GM19240 (cell line): Measurements from ENCODE around the gene FOSL2.

Experiments used
- DNase-seq: peaks from one replicate; pipeline ENCODE4 v3.0.0; 2011; ENCODE audit warnings: low spot score; ENCODE audit not compliant: insufficient read length

FOSL2 gene

DNA sequence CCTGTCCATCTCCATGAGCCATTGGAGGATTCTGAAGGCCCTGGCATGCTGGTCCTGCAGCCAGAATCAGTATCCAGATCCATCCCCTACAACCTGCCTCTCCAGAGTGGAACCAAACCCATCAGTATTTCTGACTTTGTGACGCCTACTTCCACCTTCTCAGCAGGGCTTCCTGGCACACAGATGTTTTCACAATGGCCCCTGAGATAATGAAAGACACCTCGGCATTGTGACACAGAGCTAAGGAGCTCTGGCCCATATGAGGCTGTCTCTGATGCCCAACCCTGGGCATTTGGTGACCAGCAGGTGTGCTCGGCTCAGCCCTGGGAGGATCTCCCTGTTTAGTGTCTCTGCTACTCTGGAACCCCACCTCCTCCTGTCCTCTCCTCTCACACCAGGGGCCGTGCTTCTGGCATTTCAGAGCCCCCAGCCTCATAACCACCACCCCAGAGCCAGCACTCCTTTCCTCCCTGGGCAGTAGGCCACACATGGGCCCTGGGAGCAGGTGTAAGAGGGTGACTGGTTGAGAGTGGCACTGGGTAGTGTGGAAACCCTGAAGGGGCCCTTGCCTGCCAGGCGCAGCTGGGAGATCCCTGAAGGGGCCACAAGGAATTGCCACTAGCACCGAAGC, 38.2 kb downstream of the FOSL2 start:
- no peak for DNase-seq

GRCh38 chr2:28431741-28432140, 39.1 kb downstream of the FOSL2 start:
- no peak for DNase-seq

DNA sequence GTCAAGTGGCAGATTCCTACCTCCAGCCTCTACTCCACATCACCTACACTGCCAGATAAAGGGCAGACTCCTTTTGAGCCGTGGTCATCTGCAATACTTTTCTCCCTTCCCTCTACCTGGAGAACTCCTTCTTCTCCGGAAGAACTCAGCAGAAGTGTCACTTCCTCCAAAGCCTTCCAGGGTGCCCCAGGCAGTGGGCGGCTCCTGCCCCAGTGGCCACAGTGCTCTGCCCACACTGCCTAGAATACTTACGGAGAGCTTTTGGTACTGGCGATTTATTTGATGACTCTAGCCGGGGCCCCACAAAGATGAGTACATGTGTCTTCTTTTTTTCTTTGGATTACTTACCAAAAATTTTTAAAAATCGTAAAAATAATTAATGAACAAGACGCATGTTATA, 39.7 kb downstream of the FOSL2 start:
- DNase-seq, result no peak

- DNase-seq, result no peak
These were observed 40.6 kb downstream of the FOSL2 start for GRCh38 chr2:28433215-28433614.

DNA sequence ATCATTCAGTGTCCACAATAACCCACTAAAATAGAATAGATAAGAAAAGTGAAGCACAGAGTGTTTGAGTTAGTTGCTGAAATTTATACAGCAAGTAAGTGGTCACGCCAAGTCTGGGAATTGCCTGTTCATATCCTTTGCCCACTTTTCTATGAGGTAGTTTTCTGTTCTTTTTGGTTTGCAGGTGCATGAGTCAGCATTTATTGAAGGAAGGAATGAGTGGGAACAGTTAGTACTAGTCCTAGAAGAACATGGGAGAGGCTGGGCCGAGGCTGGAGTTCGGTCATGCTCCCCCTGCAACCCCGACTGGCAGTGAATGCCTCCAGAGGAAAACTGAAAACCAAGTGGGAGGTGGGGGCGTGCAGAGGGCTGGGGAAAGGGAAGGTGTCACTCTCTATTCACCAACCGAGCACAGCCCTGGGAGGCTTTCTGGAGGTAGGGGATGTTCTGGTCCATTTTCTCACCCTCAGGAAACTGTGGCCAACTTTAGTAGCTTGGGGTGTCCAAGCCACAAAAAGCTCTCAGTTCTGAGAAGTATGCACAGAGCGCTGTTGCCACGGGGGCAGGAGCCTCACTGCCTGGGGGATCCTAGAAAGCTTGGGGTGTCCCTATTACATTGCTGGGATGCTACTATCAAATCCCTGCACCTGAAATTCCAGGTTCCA, 41.4 kb downstream of the FOSL2 start:
- DNase-seq, result no peak

- DNase-seq, result no peak
These were observed 41.9 kb downstream of the FOSL2 start for GRCh38 chr2:28434600-28434989.

DNA sequence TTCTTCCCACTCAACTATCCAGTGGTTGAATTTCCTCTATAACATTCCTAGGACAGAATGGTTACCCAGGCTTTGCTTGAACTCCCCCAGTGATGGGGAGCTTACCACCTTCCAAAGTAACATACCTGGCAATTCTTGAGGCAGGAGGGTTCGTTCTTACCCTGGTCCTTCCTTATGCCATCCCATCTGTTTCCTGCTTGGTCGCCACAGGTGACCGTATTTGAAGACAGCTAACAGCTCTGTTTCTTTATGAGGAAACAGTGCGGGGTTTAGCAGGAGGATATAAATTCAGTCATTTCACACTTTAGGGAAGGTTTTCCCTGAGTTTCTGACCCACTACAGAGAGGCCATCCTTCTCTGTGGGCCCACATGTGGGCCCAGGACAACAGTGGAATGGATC, 42.6 kb downstream of the FOSL2 start:
- no peak for DNase-seq

- DNase-seq, result no peak
These were observed 43.2 kb downstream of the FOSL2 start for GRCh38 chr2:28435814-28436351.

- DNase-seq, result no peak
These were observed 43.9 kb downstream of the FOSL2 start for GRCh38 chr2:28436525-28437051.

- DNase-seq, result no peak
These were observed 44.6 kb downstream of the FOSL2 start for GRCh38 chr2:28437149-28437835.

GRCh38 chr2:28437918-28438317, 45.3 kb downstream of the FOSL2 start:
- no peak for DNase-seq

DNA sequence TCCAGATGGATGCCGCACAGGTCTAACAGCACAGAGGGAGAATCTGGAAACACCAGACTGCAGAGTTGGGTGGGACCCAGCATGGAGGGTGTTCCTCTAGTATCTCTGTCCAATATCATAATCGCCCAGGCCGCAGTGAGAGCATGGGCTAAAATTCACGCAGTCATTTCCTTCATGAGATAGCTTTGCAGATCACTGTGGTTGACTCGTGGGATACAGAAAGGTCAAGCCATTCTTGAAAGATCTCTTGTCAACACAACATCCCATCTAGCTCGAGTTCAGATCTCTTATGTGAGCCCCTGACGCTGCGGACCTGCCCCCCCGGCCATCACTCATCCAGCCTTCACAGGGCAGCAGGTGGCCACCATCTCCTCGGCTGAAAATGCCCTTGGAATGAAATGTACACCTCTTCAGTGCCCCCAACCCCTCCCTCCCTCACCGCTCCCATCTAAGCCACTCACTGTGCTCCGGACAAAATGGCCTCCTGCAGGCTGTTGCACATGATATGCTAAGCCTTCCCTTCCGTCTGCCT, 45.9 kb downstream of the FOSL2 start:
- no peak for DNase-seq

DNA sequence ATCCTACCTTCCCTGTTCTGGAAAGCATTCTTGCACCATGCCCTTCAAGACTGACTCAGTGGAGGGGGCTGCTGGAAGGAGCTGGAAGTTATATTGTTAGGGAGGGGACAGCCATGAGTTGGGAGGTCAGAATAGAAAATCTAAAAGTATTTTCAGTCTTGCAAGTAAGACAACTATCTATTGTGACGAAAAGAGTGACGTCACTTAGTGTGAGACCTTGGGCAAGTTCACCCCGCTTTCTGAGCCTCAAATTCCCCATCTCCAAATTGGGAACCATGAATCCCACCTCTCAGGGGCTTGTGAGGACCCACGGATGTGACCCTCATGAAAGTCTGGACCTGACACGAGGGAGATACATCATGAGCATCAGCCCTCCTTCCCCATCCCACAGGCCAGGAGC, 46.5 kb downstream of the FOSL2 start:
- DNase-seq, result no peak

- no peak for DNase-seq
These were observed 47.1 kb downstream of the FOSL2 start for GRCh38 chr2:28439763-28440162.

DNA sequence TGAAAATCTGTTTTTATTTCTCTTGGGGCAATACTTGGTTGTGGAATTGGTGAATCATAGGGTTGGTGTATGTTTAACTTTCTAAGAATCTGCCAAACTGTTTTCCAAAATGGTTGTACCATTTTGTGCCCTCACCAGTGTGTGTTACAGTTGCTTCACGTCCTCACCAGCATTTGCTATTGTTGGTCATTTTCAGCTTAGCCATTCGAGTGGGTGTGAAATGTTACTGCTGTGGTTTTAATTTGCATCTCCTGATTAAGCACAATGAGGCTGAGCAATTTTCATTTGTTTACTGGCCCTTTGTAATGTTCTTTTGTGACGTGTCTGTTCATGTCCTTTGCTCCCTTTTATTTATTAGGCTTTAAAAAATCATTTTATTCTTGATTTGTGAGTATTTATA, 49.7 kb downstream of the FOSL2 start:
- DNase-seq, result no peak

GRCh38 chr2:28444956-28445355, 52.3 kb downstream of the FOSL2 start:
- no peak for DNase-seq

GRCh38 chr2:28445448-28446258, 53.0 kb downstream of the FOSL2 start:
- DNase-seq, result no peak

DNA sequence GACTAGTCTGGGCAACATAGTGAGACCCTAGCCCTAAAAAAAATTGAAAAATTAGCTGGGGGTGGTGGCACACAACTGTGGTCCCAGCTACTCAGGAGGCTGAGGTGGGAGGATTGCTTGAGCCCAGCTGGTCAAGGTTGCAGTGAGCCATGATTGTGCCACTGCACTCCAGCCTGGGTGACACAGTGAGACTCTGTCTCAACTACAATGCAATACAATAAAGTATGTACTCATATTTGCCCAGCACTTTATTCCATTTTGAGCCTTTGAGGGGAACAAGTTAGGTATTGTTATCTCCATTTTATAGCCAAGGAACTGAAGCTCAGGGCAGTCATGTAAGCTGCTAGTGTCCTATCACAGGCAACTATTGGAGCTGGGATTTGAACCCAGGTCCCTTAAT, 53.9 kb downstream of the FOSL2 start:
- DNase-seq, result no peak

GRCh38 chr2:28447086-28447485, 54.4 kb downstream of the FOSL2 start:
- DNase-seq, result no peak

DNA sequence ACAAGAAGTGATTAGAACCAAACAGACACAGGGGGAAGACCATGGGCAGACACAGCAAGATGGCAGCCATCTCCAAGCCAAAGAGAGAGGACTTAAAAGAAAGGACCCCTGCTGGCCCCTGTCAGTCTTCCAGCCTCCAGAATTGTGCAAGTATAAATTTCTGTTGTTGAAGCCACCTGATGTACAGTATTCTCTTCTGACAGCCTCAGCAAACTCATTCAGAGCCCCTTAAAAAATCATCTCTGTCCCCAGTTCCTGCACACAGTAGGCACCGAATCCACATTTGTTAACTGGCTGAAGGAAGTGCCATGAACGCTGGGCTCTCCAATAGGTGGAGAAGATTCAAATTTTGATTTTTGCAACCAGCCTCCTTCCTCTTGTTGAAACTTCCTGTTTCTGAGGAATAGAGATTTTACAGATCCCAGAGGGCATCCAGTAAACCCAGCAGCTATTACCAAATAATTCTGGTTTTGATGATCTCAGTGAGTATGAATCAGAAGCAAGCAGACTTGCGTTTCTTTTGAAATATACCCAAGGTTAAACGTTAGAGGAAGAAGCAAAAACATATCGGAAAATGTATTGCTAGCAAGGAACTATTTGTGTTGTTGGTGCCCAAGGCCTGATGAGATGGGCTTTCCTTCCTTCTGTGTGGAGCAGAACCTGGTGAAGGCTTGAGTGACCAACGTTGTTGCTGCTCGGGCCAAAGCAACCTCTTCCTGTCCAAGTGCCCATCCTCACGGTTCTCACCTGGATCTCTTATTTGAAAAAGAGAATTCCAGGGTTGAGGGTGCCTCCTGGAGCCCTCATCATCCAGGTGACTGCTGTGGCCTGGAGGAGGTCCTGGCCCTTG, 55.5 kb downstream of the FOSL2 start:
- no peak for DNase-seq
